Glutamatergic neuron (in vitro differentiated cells): Measurements from ENCODE around the gene WFIKKN1. TPM values are rescaled to one million over a fixed set of nuclear protein-coding genes. Genes with fewer than 3 reads are reported as not detected.

Experiments used
- DNase-seq: peaks from one replicate; pipeline ENCODE4 v3.0.0; 2022
- H3K27ac Mint-ChIP-seq: one replicate; pipeline ENCODE4 v1.8.0; 2020; ENCODE audit warnings: mild to moderate bottlenecking, mixed read lengths, inconsistent platforms; ENCODE audit not compliant: unreplicated experiment
- H3K27me3 Mint-ChIP-seq: one replicate; pipeline ENCODE4 v1.8.0; 2020; ENCODE audit warnings: mild to moderate bottlenecking, moderate library complexity, mixed read lengths, inconsistent platforms; ENCODE audit not compliant: unreplicated experiment
- H3K36me3 Mint-ChIP-seq: one replicate; pipeline ENCODE4 v1.8.0; 2020; ENCODE audit warnings: mild to moderate bottlenecking, mixed read lengths, inconsistent platforms; ENCODE audit not compliant: unreplicated experiment
- H3K4me1 Mint-ChIP-seq: one replicate; pipeline ENCODE4 v1.8.0; 2020; ENCODE audit warnings: mild to moderate bottlenecking, low read depth, mixed read lengths, inconsistent platforms; ENCODE audit not compliant: unreplicated experiment
- H3K4me3 Mint-ChIP-seq: one replicate; pipeline ENCODE4 v1.8.0; 2020; ENCODE audit warnings: mild to moderate bottlenecking, mixed read lengths, inconsistent platforms; ENCODE audit not compliant: unreplicated experiment
- H3K9me3 Mint-ChIP-seq: one replicate; pipeline ENCODE4 v1.8.0; 2020; ENCODE audit warnings: mild to moderate bottlenecking, moderate library complexity, mixed read lengths, inconsistent platforms; ENCODE audit not compliant: unreplicated experiment
- total RNA-seq: library from RNA; stranded (reverse); fragmentation: NEBNext Ultra II Directional; extraction: Animal tissue kit (Norgen Biotek cat#: 25700); gene quantifications from one replicate; pipeline ENCODE4 v1.2.1, GENCODE V29; 2021; ENCODE audit not compliant: unreplicated experiment
- TF ChIP-seq, protein P1 (sequence below): fragments of 200-600 bp; sonication (generic); IDR thresholded peaks from one replicate; pipeline ENCODE4 v1.5.0; 2021; ENCODE audit not compliant: partially characterized antibody, unreplicated experiment

WFIKKN1 gene
- total RNA-seq, 1 donor from 2014 or later = 61.9 TPM

- H3K36me3 Mint-ChIP-seq = no peaks in the 10 kb centered on the region
- peak overlapping the region; percentile 81 for H3K4me3 Mint-ChIP-seq
- TF ChIP-seq, protein P1, sequence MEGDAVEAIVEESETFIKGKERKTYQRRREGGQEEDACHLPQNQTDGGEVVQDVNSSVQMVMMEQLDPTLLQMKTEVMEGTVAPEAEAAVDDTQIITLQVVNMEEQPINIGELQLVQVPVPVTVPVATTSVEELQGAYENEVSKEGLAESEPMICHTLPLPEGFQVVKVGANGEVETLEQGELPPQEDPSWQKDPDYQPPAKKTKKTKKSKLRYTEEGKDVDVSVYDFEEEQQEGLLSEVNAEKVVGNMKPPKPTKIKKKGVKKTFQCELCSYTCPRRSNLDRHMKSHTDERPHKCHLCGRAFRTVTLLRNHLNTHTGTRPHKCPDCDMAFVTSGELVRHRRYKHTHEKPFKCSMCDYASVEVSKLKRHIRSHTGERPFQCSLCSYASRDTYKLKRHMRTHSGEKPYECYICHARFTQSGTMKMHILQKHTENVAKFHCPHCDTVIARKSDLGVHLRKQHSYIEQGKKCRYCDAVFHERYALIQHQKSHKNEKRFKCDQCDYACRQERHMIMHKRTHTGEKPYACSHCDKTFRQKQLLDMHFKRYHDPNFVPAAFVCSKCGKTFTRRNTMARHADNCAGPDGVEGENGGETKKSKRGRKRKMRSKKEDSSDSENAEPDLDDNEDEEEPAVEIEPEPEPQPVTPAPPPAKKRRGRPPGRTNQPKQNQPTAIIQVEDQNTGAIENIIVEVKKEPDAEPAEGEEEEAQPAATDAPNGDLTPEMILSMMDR = no peak
- H3K27ac Mint-ChIP-seq = no peak overlapping the region
- no peak for DNase-seq
- H3K27me3 Mint-ChIP-seq = peaks cover 9% of the 10 kb centered on the region
- peaks cover 8% of the 10 kb centered on the region for H3K9me3 Mint-ChIP-seq
- peaks cover 9% of the 10 kb centered on the region for H3K4me1 Mint-ChIP-seq
Observed at GRCh38 chr16:681746-682427, 51.1 kb downstream of the WFIKKN1 start.

DNA sequence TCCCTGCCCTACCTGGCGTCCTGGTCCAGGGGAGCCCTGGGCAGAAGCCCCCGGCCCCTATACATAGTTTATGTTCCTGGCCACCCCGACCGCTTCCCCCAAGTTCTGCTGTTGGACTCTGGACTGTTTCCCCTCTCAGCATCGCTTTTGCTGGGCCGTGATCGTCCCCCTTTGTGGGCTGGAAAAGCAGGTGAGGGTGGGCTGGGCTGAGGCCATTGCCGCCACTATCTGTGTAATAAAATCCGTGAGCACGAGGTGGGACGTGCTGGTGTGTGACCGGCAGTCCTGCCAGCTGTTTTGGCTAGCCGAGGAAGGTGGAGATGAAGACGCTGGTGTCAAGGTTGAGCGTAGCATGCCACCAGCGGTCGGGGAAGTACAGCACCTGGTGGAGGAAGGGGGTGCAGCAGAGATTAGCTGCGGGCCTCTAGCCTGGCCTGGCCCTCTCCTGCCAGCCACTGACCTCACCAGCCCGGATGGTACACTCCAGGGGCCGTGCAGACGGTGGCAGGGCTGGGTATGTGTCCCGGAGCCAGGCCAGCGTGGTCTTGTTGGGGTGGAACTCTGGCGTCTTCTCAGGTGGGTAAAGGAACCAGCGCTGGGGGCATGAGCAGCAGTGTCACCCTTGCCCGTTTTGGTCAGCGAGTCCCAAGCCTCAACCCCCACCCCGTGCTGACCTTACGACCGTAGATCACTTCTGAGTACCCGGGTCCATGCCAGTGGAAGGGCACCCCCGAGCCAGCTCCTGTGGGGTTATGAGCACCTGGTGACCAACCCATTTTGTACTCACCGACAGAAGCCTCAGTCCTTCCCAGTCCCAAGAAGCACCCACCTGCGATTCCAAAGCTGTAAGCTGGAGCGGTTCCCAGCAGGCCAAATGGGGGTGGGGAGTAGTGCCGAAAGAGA is 52.0 kb downstream of the WFIKKN1 start:
- Mint-ChIP-seq H3K27me3 (peaks cover 11% of the 10 kb centered on the region), H3K4me3 (peak overlapping the region; percentile 71), H3K9me3 (peaks cover 8% of the 10 kb centered on the region), H3K27ac (no peak overlapping the region), H3K36me3 (no peaks in the 10 kb centered on the region), H3K4me1 (peaks cover 9% of the 10 kb centered on the region)
- no peak for DNase-seq
- TF ChIP-seq, protein P1 = no peak

DNA sequence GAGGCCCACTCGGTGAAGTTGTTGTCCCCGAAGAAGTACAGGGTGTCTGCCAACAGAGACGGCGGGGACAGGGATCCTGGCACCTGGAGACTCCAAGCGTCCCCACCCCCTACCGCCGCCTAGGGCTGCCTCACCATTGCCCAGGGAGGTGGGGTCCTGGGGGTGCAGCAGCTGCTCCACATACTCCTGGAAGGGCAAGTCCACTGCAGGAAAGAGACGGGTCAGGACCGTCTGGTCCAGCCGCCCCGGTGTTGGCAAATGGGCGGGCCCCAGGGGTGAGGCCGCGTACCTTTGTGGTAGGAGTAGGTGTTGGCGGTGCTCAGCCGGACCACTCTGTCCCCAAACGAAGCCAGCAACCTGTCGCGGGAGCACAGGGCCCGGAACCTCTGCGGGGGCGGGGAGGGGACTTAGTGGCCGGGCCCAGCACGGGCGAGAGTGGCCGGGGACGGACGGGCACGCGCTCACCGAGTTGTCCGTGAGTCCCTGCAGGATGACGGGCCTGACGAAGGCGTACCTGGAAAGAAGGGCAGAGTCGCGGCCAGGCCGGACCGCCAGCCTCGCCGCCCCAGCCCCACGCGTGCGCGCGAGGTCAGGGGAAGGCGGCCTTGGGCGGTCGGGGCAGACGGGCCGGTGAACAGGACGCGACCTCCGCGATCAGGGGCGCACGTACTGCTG is 52.7 kb downstream of the WFIKKN1 start:
- Mint-ChIP-seq H3K4me1 (peaks cover 9% of the 10 kb centered on the region), H3K9me3 (peaks cover 8% of the 10 kb centered on the region), H3K4me3 (peak overlapping the region; percentile 67), H3K36me3 (no peaks in the 10 kb centered on the region), H3K27me3 (peaks cover 11% of the 10 kb centered on the region), H3K27ac (no peak overlapping the region)
- DNase-seq = no peak
- TF ChIP-seq, protein P1 = no peak

Other genes starting within 250 kb of the WFIKKN1 start
- 54.5 TPM for gene PGAP6, start 249.0 kb upstream of the WFIKKN1 start, total RNA-seq
- 82.6 TPM for gene NME4, start 233.8 kb upstream of the WFIKKN1 start, total RNA-seq
- gene DECR2, start 229.1 kb upstream of the WFIKKN1 start, total RNA-seq = 26.2 TPM
- 103 TPM for gene RAB11FIP3, start 205.3 kb upstream of the WFIKKN1 start, total RNA-seq
- 56.1 TPM for gene CAPN15, start 103.3 kb upstream of the WFIKKN1 start, total RNA-seq
- not detected for gene PRR35, start 70.6 kb upstream of the WFIKKN1 start, total RNA-seq
- 3.4 TPM for gene NHLRC4, start 64.0 kb upstream of the WFIKKN1 start, total RNA-seq
- gene PIGQ, start 61.0 kb upstream of the WFIKKN1 start, total RNA-seq = 85.0 TPM
- 48.3 TPM for gene RAB40C, start 40.9 kb upstream of the WFIKKN1 start, total RNA-seq
- gene METTL26, start 5.3 kb downstream of the WFIKKN1 start, total RNA-seq = 63.6 TPM
- gene MCRIP2, start 10.8 kb downstream of the WFIKKN1 start, total RNA-seq = 16.6 TPM
- 24.6 TPM for gene WDR90, start 18.4 kb downstream of the WFIKKN1 start, total RNA-seq
- gene RHOT2, start 37.1 kb downstream of the WFIKKN1 start, total RNA-seq = 208 TPM
- 8.2 TPM for gene RHBDL1, start 44.7 kb downstream of the WFIKKN1 start, total RNA-seq
- 78.3 TPM for gene STUB1, start 49.4 kb downstream of the WFIKKN1 start, total RNA-seq
- 26.1 TPM for gene JMJD8, start 53.3 kb downstream of the WFIKKN1 start, total RNA-seq
- 19.9 TPM for gene WDR24, start 59.4 kb downstream of the WFIKKN1 start, total RNA-seq
- gene FBXL16, start 74.8 kb downstream of the WFIKKN1 start, total RNA-seq = 85.1 TPM
- 134 TPM for gene METRN, start 84.1 kb downstream of the WFIKKN1 start, total RNA-seq
- gene ANTKMT, start 90.2 kb downstream of the WFIKKN1 start, total RNA-seq = 61.1 TPM
- gene CCDC78, start 95.5 kb downstream of the WFIKKN1 start, total RNA-seq = 18.9 TPM
- 31.7 TPM for gene HAGHL, start 96.1 kb downstream of the WFIKKN1 start, total RNA-seq
- gene CIAO3, start 110.0 kb downstream of the WFIKKN1 start, total RNA-seq = 49.5 TPM
- gene MSLN, start 129.7 kb downstream of the WFIKKN1 start, total RNA-seq = not detected
- 28.5 TPM for gene RPUSD1, start 157.4 kb downstream of the WFIKKN1 start, total RNA-seq
- 49.2 TPM for gene CHTF18, start 157.6 kb downstream of the WFIKKN1 start, total RNA-seq
- not detected for gene GNG13, start 169.7 kb downstream of the WFIKKN1 start, total RNA-seq